Ishikawa (cell line): Measurements from ENCODE around the gene KSR2.

Experiments used
- CEBPB ChIP-seq: IDR thresholded peaks from 2 replicates; pipeline ENCODE4 v1.6.1; 2012
- CREB1 ChIP-seq: IDR thresholded peaks from 2 replicates; pipeline ENCODE4 v1.6.1; 2012; ENCODE audit warnings: low read depth
- EGR1 ChIP-seq: IDR thresholded peaks from 2 replicates; pipeline ENCODE4 v1.6.1; 2012
- EP300 ChIP-seq: IDR thresholded peaks from 2 replicates; pipeline ENCODE4 v1.6.1; 2012; ENCODE audit warnings: borderline replicate concordance
- FOXM1 ChIP-seq: IDR thresholded peaks from 2 replicates; pipeline ENCODE4 v1.6.1; 2012; ENCODE audit warnings: low read depth, borderline replicate concordance
- MAX ChIP-seq: IDR thresholded peaks from 2 replicates; pipeline ENCODE4 v1.6.1; 2012
- NFIC ChIP-seq: IDR thresholded peaks from 2 replicates; pipeline ENCODE4 v1.6.1; 2012
- RAD21 ChIP-seq: IDR thresholded peaks from 2 replicates; pipeline ENCODE4 v1.6.1; 2012; ENCODE audit warnings: low read depth
- REST ChIP-seq: IDR thresholded peaks from 2 replicates; pipeline ENCODE4 v1.6.1; 2012; ENCODE audit warnings: low read depth, mild to moderate bottlenecking
- TAF1 ChIP-seq: IDR thresholded peaks from 2 replicates; pipeline ENCODE4 v1.6.1; 2012; ENCODE audit warnings: low read depth, mild to moderate bottlenecking
- TCF12 ChIP-seq: IDR thresholded peaks from 2 replicates; pipeline ENCODE4 v1.6.1; 2012; ENCODE audit warnings: low read depth
- TEAD4 ChIP-seq: IDR thresholded peaks from 2 replicates; pipeline ENCODE4 v1.6.1; 2012
- USF1 ChIP-seq: IDR thresholded peaks from 2 replicates; pipeline ENCODE4 v1.6.1; 2012
- YY1 ChIP-seq: IDR thresholded peaks from 2 replicates; pipeline ENCODE4 v1.6.1; 2012; ENCODE audit warnings: low read depth
- ZBTB7A ChIP-seq: IDR thresholded peaks from 2 replicates; pipeline ENCODE4 v1.6.1; 2012; ENCODE audit warnings: low read depth

Gene KSR2

GRCh38 chr12:118015306-118015705 lies 46.5 kb upstream of the KSR2 start:
- no peak for TF ChIP-seq EP300
- TF ChIP-seq CEBPB = no peak
- no peak for TF ChIP-seq EGR1
- no peak for TF ChIP-seq YY1
- TF ChIP-seq ZBTB7A = no peak
- no peak for TF ChIP-seq USF1
- TF ChIP-seq TEAD4 = no peak
- no peak for TF ChIP-seq NFIC
- no peak for TF ChIP-seq TCF12
- no peak for TF ChIP-seq MAX
- TF ChIP-seq REST = no peak
- no peak for TF ChIP-seq CREB1
- no peak for TF ChIP-seq TAF1

GRCh38 chr12:118013283-118013682 lies 44.5 kb upstream of the KSR2 start:
- TF ChIP-seq ZBTB7A (no peak), YY1 (no peak), CEBPB (no peak), FOXM1 (no peak), TAF1 (no peak), EP300 (no peak), TEAD4 (no peak), USF1 (no peak)

- no peak for TF ChIP-seq EGR1
- TF ChIP-seq EP300 = no peak
- no peak for TF ChIP-seq RAD21
- no peak for TF ChIP-seq TAF1
- TF ChIP-seq FOXM1 = no peak
- no peak for TF ChIP-seq CREB1
- no peak for TF ChIP-seq CEBPB
- TF ChIP-seq TEAD4 = no peak
- no peak for TF ChIP-seq REST
- TF ChIP-seq NFIC = no peak
- TF ChIP-seq YY1 = no peak
These were observed 43.2 kb upstream of the KSR2 start for GRCh38 chr12:118011961-118012360.

- TF ChIP-seq TEAD4 = no peak
These were observed 42.6 kb upstream of the KSR2 start for GRCh38 chr12:118011377-118011776.

GRCh38 chr12:118010903-118011302 lies 42.1 kb upstream of the KSR2 start:
- no peak for TF ChIP-seq NFIC
- TF ChIP-seq ZBTB7A = no peak
- TF ChIP-seq TEAD4 = no peak
- no peak for TF ChIP-seq TCF12
- no peak for TF ChIP-seq CREB1
- TF ChIP-seq RAD21 = no peak
- TF ChIP-seq EGR1 = no peak
- TF ChIP-seq CEBPB = no peak
- TF ChIP-seq USF1 = no peak
- no peak for TF ChIP-seq YY1
- TF ChIP-seq FOXM1 = no peak
- no peak for TF ChIP-seq EP300
- TF ChIP-seq MAX = no peak
- TF ChIP-seq REST = no peak
- no peak for TF ChIP-seq TAF1
